ENCODE results near the gene MAGEA4. TPM values are rescaled to one million over a fixed set of nuclear protein-coding genes. Genes with fewer than 3 reads are reported as not detected.

Gene MAGEA4
- polyA plus RNA-seq, 12 donors = not detected

- no peak for DNase-seq
These were observed 11.0 kb downstream of the MAGEA4 start for GRCh38 chrX:151923648-151924047.

DNA sequence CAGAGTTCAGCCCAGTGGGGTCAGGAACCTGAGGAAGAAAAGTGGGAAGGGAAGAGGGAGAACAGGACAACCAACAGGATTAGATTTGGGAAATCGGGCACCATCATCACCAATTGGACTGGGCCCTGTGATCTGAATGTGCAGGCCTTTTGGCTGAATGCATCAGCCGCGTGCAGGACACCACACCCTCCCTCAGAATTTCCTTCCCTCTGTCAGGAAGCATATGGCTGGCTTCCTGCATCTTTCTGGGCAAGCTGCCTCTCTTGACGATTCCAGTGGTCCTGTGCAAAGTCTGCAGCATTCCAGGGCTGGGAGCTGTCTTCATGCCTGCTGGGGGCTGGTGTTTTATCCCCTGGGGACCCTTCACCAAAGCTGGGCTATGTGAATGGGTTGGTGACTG lies 16.4 kb downstream of the MAGEA4 start:
- no peak for DNase-seq

GRCh38 chrX:151935358-151935757 lies 22.7 kb downstream of the MAGEA4 start:
- no peak for DNase-seq

DNA sequence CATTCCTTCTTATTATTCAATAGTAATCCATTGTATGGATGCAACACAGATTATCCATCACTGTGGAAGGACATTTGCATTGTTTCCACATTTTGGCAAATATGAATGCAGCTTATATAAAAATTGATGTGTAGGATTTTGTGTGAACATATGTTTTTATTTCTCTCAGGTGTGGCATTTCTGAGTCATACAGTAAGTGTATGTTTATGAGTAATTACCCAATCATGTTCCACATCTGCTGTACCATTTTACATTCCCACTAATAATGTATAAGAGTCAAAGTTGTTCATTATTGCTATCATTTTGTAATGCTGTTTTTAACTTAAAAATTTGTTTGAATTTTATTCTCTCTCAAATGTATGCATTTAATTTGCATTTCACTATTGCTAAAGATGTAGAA lies 25.5 kb downstream of the MAGEA4 start:
- DNase-seq = no peak

DNA sequence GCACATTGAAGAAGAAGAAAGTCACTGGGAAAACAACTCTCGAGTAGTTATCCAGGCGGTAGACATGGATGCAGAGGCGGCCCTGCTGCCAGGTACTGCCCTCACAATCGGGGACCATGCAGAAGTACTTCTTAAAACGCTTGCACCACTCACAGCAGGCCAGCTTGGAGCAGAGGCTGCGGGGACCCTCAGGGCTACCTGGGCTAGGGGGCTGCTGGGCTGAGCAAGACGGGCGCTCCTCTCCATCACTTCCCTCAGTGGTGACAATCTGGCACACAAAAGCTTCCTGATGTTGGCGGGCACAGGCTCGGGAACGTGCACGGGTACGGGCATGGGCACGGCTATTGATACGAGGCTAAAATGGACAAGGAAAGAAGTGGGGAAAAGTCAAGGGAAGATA lies 42.0 kb downstream of the MAGEA4 start:
- DNase-seq = no peak

GRCh38 chrX:151958101-151958500 lies 45.4 kb downstream of the MAGEA4 start:
- DNase-seq = no peak

- DNase-seq = no peak
These were observed 49.3 kb downstream of the MAGEA4 start for GRCh38 chrX:151962034-151962433.

- DNase-seq = no peak
These were observed 53.5 kb downstream of the MAGEA4 start for GRCh38 chrX:151966236-151966635.

- DNase-seq = no peak
These were observed 57.3 kb downstream of the MAGEA4 start for GRCh38 chrX:151970027-151970426.

DNA sequence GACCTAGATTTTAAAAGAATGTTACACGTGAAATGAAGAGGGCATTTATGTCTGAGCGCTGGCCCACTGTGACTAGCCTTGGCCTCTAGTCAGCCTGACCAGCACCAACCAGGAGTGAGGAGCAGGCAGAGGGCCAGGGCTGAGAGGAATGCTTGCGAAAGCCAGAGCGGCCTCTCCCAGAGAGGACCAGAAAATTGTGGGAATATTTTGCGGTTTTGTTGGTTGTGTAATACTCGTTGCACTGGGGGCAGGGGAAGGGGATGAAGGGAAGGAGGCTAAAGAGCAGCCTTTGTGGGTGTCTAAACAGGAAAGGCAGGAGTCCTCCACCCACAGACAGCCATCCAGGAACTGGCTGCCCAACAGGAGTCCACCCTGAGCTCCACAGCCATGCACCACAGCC lies 58.0 kb downstream of the MAGEA4 start:
- DNase-seq = no peak

GRCh38 chrX:151973060-151973661 lies 60.5 kb downstream of the MAGEA4 start:
- DNase-seq = no peak

- peak; percentile 25 for DNase-seq
These were observed 61.2 kb downstream of the MAGEA4 start for GRCh38 chrX:151973851-151974335.

Other genes starting within 250 kb of the MAGEA4 start
- 10 to 100 TPM; 17.4 to 69.6 (median 33.1) TPM for gene PRRG3, start 217.4 kb upstream of the MAGEA4 start, polyA plus RNA-seq (ENCODE audit: insufficient read length in 12 of 12)
- gene FATE1, start 196.9 kb upstream of the MAGEA4 start, polyA plus RNA-seq (ENCODE audit: insufficient read length in 12 of 12) = 1 to 10 TPM in 8 of 12 donors, under 1 TPM in 2, not detected in 2; 0.71 to 2.6 (median 1.7) TPM
- under 1 TPM in 1 of 12 donors, not detected in 11; 0.07 TPM for gene CNGA2, start 178.1 kb upstream of the MAGEA4 start, polyA plus RNA-seq (ENCODE audit: insufficient read length in 12 of 12)
- 10 to 100 TPM in 11 of 12 donors, not detected in 1; 27.8 to 95.2 (median 55.4) TPM for gene GABRE, start 61.8 kb downstream of the MAGEA4 start, polyA plus RNA-seq (ENCODE audit: insufficient read length in 12 of 12)
- gene MAGEA10, start 225.7 kb downstream of the MAGEA4 start, polyA plus RNA-seq (ENCODE audit: insufficient read length in 12 of 12) = under 1 TPM in 2 of 12 donors, not detected in 10; 0.07 to 0.08 TPM

All from muscle of arm (tissue), 12 donors.